Mesothelial cell of epicardium (in vitro differentiated cells): ENCODE results near the gene ASPDH. TPM values are rescaled to one million over a fixed set of nuclear protein-coding genes. Genes with fewer than 3 reads are reported as not detected.

Experiments
- DNase-seq, 2 experiments: peaks; one replicate each; pipeline ENCODE4 v3.0.0; 2021; ENCODE audit warnings: low spot score in 2 of 2; ENCODE audit not compliant: unreplicated experiment in 2 of 2
- H3K27ac Mint-ChIP-seq: 2 replicates; pipeline ENCODE4 v1.8.0; 2021; ENCODE audit warnings: mixed read lengths
- H3K27me3 Mint-ChIP-seq: 2 replicates; pipeline ENCODE4 v1.8.0; 2021; ENCODE audit warnings: low read depth, mixed read lengths
- H3K36me3 Mint-ChIP-seq: 2 replicates; pipeline ENCODE4 v1.8.0; 2021; ENCODE audit warnings: mixed read lengths
- H3K4me1 Mint-ChIP-seq: 2 replicates; pipeline ENCODE4 v1.8.0; 2021; ENCODE audit warnings: mixed read lengths
- H3K4me3 Mint-ChIP-seq: 2 replicates; pipeline ENCODE4 v1.8.0; 2021; ENCODE audit warnings: mild to moderate bottlenecking, moderate library complexity, mixed read lengths
- H3K9me3 Mint-ChIP-seq: 2 replicates; pipeline ENCODE4 v1.8.0; 2021; ENCODE audit warnings: mixed read lengths
- total RNA-seq: library from RNA; stranded (reverse); gene quantifications from 3 replicates; pipeline ENCODE4 v1.2.1, GENCODE V29; 2021
- TF ChIP-seq, protein P1 (sequence below): fragments of 200-600 bp; sonication (generic); IDR thresholded peaks from one replicate; pipeline ENCODE4 v1.5.0; 2021; ENCODE audit warnings: antibody characterized with exemption; ENCODE audit not compliant: unreplicated experiment

ASPDH gene
- total RNA-seq, 1 donor from 2014 or later: not detected

- H3K27ac Mint-ChIP-seq: no peak overlapping the region
- H3K36me3 Mint-ChIP-seq: no peaks in the 10 kb centered on the region
- TF ChIP-seq, protein P1, sequence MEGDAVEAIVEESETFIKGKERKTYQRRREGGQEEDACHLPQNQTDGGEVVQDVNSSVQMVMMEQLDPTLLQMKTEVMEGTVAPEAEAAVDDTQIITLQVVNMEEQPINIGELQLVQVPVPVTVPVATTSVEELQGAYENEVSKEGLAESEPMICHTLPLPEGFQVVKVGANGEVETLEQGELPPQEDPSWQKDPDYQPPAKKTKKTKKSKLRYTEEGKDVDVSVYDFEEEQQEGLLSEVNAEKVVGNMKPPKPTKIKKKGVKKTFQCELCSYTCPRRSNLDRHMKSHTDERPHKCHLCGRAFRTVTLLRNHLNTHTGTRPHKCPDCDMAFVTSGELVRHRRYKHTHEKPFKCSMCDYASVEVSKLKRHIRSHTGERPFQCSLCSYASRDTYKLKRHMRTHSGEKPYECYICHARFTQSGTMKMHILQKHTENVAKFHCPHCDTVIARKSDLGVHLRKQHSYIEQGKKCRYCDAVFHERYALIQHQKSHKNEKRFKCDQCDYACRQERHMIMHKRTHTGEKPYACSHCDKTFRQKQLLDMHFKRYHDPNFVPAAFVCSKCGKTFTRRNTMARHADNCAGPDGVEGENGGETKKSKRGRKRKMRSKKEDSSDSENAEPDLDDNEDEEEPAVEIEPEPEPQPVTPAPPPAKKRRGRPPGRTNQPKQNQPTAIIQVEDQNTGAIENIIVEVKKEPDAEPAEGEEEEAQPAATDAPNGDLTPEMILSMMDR: no peak
- no peaks in the 10 kb centered on the region for H3K27me3 Mint-ChIP-seq
- H3K4me1 Mint-ChIP-seq: no peaks in the 10 kb centered on the region
- H3K9me3 Mint-ChIP-seq: no peaks in the 10 kb centered on the region
- H3K4me3 Mint-ChIP-seq: no peak overlapping the region
- DNase-seq: no peak
These were observed 7.2 kb upstream of the ASPDH start for GRCh38 chr19:50520822-50521465.

DNA sequence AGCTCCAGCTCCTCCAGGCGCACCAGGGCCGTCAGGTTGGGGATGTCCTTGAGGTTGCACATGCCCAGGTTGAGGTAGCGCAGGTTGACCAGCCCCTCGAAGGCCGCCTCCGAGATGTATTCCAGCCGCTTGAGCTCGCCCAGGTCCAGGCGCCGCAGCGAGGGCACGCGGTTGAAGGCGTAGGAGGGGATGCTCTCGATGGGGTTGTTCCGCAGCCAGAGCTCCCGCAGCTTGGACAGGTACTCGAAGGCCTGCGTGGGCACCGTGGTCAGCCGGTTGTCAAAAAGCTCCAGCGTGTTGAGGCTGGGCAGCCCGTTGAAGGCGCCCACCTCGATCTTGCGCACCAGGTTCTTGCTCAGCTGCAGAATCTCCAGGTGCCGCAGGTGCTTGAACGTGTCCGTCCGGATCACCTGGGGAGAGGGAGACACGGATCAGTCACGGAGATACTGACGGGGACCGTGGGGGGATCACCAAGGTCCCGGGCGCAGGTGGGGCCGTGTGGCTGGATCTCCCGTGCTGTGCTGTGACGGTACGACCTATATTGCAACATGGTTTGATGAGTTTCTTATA, 5.4 kb upstream of the ASPDH start:
- Mint-ChIP-seq H3K4me1 (no peaks in the 10 kb centered on the region), H3K27ac (no peak overlapping the region)
- TF ChIP-seq, protein P1: no peak

GRCh38 chr19:50518091-50519005, 4.6 kb upstream of the ASPDH start:
- DNase-seq: no peak
- no peak overlapping the region for H3K4me3 Mint-ChIP-seq
- H3K27me3 Mint-ChIP-seq: no peaks in the 10 kb centered on the region
- H3K36me3 Mint-ChIP-seq: no peaks in the 10 kb centered on the region
- H3K27ac Mint-ChIP-seq: no peak overlapping the region
- no peaks in the 10 kb centered on the region for H3K4me1 Mint-ChIP-seq
- no peaks in the 10 kb centered on the region for H3K9me3 Mint-ChIP-seq
- TF ChIP-seq, protein P1: peak; percentile 42

More for the DNA sequence above, 5.4 kb upstream of the ASPDH start:
- Mint-ChIP-seq H3K27me3 (no peaks in the 10 kb centered on the region), H3K9me3 (no peaks in the 10 kb centered on the region), H3K36me3 (no peaks in the 10 kb centered on the region), H3K4me3 (no peak overlapping the region)
- no peak for DNase-seq

DNA sequence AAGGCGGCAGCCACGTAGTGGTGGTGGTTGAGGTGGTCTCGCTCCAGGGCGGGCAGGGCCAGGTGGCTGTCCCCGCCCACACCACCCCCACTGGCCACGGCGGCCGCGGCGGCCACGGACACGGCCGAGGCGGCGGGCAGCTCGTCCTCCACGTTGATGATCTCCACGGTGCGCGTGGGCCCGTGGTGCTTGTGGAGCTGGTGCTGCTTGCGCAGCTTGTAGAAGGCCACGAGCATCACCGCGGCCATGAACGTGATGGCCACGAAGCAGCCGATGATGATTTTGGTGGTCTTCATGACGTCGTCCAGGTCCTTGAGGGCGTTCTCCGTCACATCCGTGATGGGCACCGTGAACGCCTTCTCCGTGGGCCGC, 4.0 kb upstream of the ASPDH start:
- no peak for DNase-seq
- Mint-ChIP-seq H3K9me3 (no peaks in the 10 kb centered on the region), H3K36me3 (no peaks in the 10 kb centered on the region), H3K27ac (no peak overlapping the region), H3K4me3 (no peak overlapping the region), H3K4me1 (no peaks in the 10 kb centered on the region), H3K27me3 (no peaks in the 10 kb centered on the region)
- TF ChIP-seq, protein P1: no peak

GRCh38 chr19:50516964-50517703, 3.4 kb upstream of the ASPDH start:
- TF ChIP-seq, protein P1: no peak
- Mint-ChIP-seq H3K27ac (no peak overlapping the region), H3K4me3 (no peak overlapping the region), H3K4me1 (no peaks in the 10 kb centered on the region), H3K27me3 (no peaks in the 10 kb centered on the region), H3K9me3 (no peaks in the 10 kb centered on the region), H3K36me3 (no peaks in the 10 kb centered on the region)
- DNase-seq: no peak
